Breast epithelium (tissue), 4 donors: ENCODE data around the gene UGT1A8. TPM values are rescaled to one million over a fixed set of nuclear protein-coding genes. Genes with fewer than 3 reads are reported as not detected.

Experiments
- DNase-seq, 2 donors: peaks; one replicate each; pipeline ENCODE4 v3.0.0-alpha.2; 2019; ENCODE audit warnings: low spot score in 2 of 2
- H3K27ac ChIP-seq, 2 donors: fragments of 200-600 bp; sonication (generic) in 1 of 2; one replicate each; pipeline ENCODE4 v1.5.1; 2016 to 2019; ENCODE audit warnings: mild to moderate bottlenecking in 1 of 2
- H3K27me3 ChIP-seq, 2 donors: fragments of 200-600 bp; sonication (generic) in 1 of 2; one replicate each; pipeline versions ENCODE4 v1.5.1 to v1.6.0; 2017 to 2019; ENCODE audit warnings: control low read depth in 1 of 2, mild to moderate bottlenecking in 1 of 2
- H3K36me3 ChIP-seq: fragments of 200-600 bp; one replicate; pipeline ENCODE4 v1.5.1; 2019
- H3K4me1 ChIP-seq, 2 donors: fragments of 200-600 bp; sonication (generic); one replicate each; pipeline ENCODE4 v1.5.1; 2016 to 2019; ENCODE audit warnings: control low read depth in 1 of 2
- H3K4me3 ChIP-seq, 3 donors: fragments of 200-600 bp; sonication (generic); 1 replicate in 2 of 3; 2 replicates in 1 of 3; pipeline ENCODE4 v1.5.1; 2016 to 2019; ENCODE audit warnings: mild to moderate bottlenecking in 3 of 3, moderate library complexity in 2 of 3
- H3K9me3 ChIP-seq, 2 donors: fragments of 200-600 bp; sonication (generic) in 1 of 2; one replicate each; pipeline ENCODE4 v1.5.1; 2016 to 2019; ENCODE audit warnings: control low read depth in 1 of 2
- POLR2A ChIP-seq: fragments of 450-650 bp; IDR thresholded peaks from one replicate; pipeline ENCODE4 v1.6.1; 2016; ENCODE audit warnings: antibody characterized with exemption, mild to moderate bottlenecking, moderate library complexity
- POLR2AphosphoS5 ChIP-seq, 3 donors: sonication (generic); formaldehyde crosslinking; IDR thresholded peaks; one replicate each; pipeline ENCODE4 v1.6.1; 2017; ENCODE audit warnings: antibody characterized with exemption in 3 of 3
- intact Hi-C: fragments of 100-400 bp; cut with DNase I; formaldehyde crosslinking; loops from one replicate; pipeline ENCODE4 v1.15.1; 2023; ENCODE audit warnings: low total_unique reads
- total RNA-seq, 3 donors: library from RNA; depleted of rRNA; stranded (reverse); fragments of >200 nt; gene quantifications; one replicate each; pipeline ENCODE4 v1.1.0, GENCODE V29; 2016
- TF ChIP-seq, protein P1 (sequence below), 3 donors: fragments of 450-650 bp; IDR thresholded peaks; one replicate each; pipeline ENCODE4 v1.5.1; 2016 to 2017; ENCODE audit warnings: antibody characterized with exemption in 3 of 3, mild to moderate bottlenecking in 3 of 3, moderate library complexity in 3 of 3

UGT1A8 gene
- total RNA-seq, 3 donors from 2014 or later: not detected

DNA sequence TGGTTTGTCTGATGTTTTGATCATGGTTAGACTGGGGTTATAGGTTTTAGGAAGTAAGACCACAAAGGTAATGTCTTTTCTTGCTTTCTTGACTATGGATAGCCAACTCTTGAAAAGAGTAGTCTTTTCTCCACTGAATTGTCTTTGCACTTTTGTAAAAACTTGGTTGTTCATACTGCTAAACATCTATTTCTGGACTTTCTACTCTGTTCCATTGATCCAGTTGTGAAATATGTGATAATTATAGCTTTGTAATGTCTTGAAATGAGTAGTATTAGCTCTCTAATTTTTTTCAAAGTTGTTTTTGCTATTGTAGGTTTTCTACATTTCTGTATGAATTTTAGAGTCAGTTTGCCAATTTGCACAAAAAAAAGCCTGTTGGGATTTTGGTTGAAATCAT lies 41.2 kb downstream of the UGT1A8 start:
- DNase-seq: no peak
- H3K36me3 ChIP-seq: no peaks in the 10 kb centered on the region
- TF ChIP-seq, protein P1, sequence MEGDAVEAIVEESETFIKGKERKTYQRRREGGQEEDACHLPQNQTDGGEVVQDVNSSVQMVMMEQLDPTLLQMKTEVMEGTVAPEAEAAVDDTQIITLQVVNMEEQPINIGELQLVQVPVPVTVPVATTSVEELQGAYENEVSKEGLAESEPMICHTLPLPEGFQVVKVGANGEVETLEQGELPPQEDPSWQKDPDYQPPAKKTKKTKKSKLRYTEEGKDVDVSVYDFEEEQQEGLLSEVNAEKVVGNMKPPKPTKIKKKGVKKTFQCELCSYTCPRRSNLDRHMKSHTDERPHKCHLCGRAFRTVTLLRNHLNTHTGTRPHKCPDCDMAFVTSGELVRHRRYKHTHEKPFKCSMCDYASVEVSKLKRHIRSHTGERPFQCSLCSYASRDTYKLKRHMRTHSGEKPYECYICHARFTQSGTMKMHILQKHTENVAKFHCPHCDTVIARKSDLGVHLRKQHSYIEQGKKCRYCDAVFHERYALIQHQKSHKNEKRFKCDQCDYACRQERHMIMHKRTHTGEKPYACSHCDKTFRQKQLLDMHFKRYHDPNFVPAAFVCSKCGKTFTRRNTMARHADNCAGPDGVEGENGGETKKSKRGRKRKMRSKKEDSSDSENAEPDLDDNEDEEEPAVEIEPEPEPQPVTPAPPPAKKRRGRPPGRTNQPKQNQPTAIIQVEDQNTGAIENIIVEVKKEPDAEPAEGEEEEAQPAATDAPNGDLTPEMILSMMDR (IDR thresholded peaks at IDR 0.05): no peak
- TF ChIP-seq POLR2AphosphoS5 (IDR thresholded peaks at IDR 0.05): no peak
- no peak for TF ChIP-seq POLR2A
- no peaks in the 10 kb centered on the region for H3K27me3 ChIP-seq
- H3K9me3 ChIP-seq: peaks cover 0 to 13% of the 10 kb centered on the region in 2 donors
- no peak overlapping the region for H3K27ac ChIP-seq
- intact Hi-C loops: no loop called here
- no peak overlapping the region for H3K4me3 ChIP-seq
- no peaks in the 10 kb centered on the region for H3K4me1 ChIP-seq

DNA sequence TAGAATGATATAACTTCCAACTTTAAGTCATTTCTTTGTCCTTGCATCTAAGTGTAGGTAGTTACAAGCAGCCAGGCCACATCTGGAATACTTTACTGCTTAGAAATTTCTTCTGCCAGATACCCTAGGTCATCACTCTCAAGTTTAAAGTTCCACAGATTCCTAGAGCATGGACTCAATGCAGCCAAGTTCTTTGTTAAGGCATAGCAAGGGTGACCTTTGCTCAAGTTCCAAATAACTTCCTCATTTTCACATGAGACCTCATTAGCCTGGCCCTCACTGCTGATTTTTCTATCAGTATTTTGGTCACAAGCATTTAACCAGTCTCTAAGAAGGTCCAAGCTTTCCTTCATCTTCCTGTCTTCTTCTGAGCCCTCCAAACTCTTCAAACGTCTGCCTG lies 46.5 kb downstream of the UGT1A8 start:
- Histone ChIP-seq H3K27me3 (no peaks in the 10 kb centered on the region), H3K36me3 (no peaks in the 10 kb centered on the region), H3K9me3 (peaks cover 0 to 13% of the 10 kb centered on the region in 2 donors), H3K27ac (no peak overlapping the region), H3K4me1 (no peaks in the 10 kb centered on the region), H3K4me3 (no peak overlapping the region)
- intact Hi-C loops: no loop called here
- TF ChIP-seq, protein P1 (IDR thresholded peaks at IDR 0.05): no peak
- TF ChIP-seq POLR2AphosphoS5 (IDR thresholded peaks at IDR 0.05): no peak
- no peak for DNase-seq

DNA sequence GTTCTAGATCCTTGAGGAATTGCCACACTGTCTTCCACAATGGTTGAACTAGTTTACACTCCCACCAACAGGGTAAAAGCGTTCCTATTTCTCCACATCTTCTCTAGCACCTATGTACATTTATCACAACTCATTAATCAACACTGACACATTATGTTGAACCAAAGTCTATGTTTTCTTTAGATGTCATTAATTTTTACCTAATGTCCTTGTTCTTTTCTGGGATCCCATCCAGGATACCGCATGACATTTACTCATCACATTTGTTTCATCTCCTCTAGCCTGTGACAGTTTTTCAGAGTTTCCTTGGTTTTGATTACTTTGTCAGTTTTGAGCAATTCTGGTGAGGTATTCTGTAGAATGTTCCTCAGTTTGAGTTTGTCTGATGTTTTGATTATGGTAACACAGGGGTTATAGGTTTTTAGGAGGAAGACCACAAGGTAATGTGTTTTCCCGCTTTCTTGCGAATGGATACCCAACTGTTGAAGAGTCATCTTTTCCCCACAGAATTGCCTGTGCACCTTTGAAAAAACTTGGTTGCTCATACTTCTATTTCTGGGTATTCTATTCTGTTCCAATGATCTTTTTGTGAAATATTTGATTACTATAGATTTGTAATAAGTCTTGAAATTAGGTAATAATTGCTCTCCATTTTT lies 51.3 kb downstream of the UGT1A8 start:
- no peak for DNase-seq
- TF ChIP-seq POLR2A: no peak
- no peak for TF ChIP-seq POLR2AphosphoS5 (IDR thresholded peaks at IDR 0.05)
- TF ChIP-seq, protein P1 (IDR thresholded peaks at IDR 0.05): no peak
- H3K36me3 ChIP-seq: no peaks in the 10 kb centered on the region
- no peak overlapping the region for H3K27ac ChIP-seq
- intact Hi-C loops: no loop called here
- H3K4me3 ChIP-seq: no peak overlapping the region
- H3K27me3 ChIP-seq: no peaks in the 10 kb centered on the region
- no peaks in the 10 kb centered on the region for H3K4me1 ChIP-seq
- H3K9me3 ChIP-seq: no peaks in the 10 kb centered on the region

DNA sequence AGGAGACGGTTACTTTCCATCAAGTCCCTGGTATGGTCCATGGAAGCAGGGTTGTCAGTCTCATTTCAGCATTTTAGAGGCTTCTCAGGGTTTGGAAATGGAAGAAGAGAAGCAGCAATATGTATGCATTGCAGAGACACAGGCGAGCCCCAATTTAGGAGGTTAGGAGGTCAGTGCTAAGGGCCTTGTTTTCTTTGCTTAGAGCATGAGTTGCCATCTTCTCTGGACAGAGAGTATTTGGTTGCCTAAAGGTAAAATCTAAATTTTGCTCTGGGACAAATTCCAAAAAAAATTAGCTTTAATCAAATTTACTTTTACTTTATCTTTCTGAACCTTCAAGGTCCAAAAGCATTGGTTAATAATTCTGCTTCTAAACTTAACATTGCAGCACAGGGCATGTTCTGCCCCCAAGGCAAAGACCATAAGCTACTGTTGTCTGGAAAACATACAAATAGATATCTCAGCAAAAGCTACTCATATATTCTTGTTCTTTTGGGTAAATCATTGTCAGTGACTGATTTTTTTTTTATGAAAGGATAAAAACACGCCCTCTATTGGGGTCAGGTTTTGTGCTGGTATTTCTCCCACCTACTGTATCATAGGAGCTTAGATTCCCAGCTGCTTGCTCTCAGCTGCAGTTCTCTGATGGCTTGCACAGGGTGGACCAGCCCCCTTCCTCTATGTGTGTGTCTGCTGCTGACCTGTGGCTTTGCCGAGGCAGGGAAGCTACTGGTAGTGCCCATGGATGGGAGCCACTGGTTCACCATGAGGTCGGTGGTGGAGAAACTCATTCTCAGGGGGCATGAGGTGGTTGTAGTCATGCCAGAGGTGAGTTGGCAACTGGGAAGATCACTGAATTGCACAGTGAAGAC lies 54.1 kb downstream of the UGT1A8 start, which contains the start of gene UGT1A9:
Gene UGT1A9, plus strand, starts transcription at position 609 of the 872 bp plus-strand sequence. Its CDS starts 37 bp downstream, at position 646.
- intact Hi-C loops: no loop called here
- no peaks in the 10 kb centered on the region for H3K27me3 ChIP-seq
- no peaks in the 10 kb centered on the region for H3K9me3 ChIP-seq
- DNase-seq: no peak
- no peak within 1 kb of the TSS for H3K27ac ChIP-seq
- no peak within 1 kb of the TSS for H3K4me3 ChIP-seq
- no peaks in the 10 kb centered on the region for H3K36me3 ChIP-seq
- H3K4me1 ChIP-seq: no peaks in the 10 kb centered on the region
- TF ChIP-seq POLR2AphosphoS5 (IDR thresholded peaks at IDR 0.05) (no peak), POLR2A (no peak)
- TF ChIP-seq, protein P1 (IDR thresholded peaks at IDR 0.05): no peak

DNA sequence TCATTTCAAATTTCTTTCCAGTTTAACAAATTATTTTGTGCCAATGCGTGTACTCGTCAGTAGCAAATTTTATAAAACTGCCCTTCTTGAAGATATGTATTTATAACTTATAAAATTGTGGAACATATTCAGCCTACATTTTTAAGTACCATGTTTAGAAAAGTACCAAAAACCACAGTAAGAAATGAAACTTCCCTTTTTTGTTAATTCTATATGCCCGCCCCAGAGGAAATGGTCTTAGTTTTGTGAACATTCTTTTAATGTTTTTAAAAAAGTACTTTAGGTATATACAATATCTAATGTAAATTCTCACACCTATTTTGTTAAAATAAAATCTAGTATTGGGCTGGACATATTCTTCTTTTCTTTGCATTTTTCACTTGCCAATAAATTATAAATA lies 55.5 kb downstream of the UGT1A8 start:
- no peak for DNase-seq
- H3K9me3 ChIP-seq: no peaks in the 10 kb centered on the region
- no peak overlapping the region for H3K27ac ChIP-seq
- H3K36me3 ChIP-seq: no peaks in the 10 kb centered on the region
- H3K4me3 ChIP-seq: no peak overlapping the region
- no peaks in the 10 kb centered on the region for H3K4me1 ChIP-seq
- TF ChIP-seq POLR2A: no peak
- no peak for TF ChIP-seq POLR2AphosphoS5 (IDR thresholded peaks at IDR 0.05)
- TF ChIP-seq, protein P1 (IDR thresholded peaks at IDR 0.05): no peak
- intact Hi-C loops: no loop called here
- H3K27me3 ChIP-seq: no peaks in the 10 kb centered on the region
